GM18519 (cell line): ENCODE measurements around the gene VAC14.
"Not testable (repeated sequence)": the region's sequence is repeated elsewhere in the genome, so short reads cannot be mapped to it uniquely, and the experiment has no call there.

Source experiments
- ATAC-seq: cut with Tn5 transposase; IDR thresholded peaks from one replicate; pipeline ENCODE4 v1.9.1; 2021; ENCODE audit warnings: mild to moderate bottlenecking, moderate library complexity; ENCODE audit not compliant: unreplicated experiment, low FRiP score

Gene VAC14

DNA sequence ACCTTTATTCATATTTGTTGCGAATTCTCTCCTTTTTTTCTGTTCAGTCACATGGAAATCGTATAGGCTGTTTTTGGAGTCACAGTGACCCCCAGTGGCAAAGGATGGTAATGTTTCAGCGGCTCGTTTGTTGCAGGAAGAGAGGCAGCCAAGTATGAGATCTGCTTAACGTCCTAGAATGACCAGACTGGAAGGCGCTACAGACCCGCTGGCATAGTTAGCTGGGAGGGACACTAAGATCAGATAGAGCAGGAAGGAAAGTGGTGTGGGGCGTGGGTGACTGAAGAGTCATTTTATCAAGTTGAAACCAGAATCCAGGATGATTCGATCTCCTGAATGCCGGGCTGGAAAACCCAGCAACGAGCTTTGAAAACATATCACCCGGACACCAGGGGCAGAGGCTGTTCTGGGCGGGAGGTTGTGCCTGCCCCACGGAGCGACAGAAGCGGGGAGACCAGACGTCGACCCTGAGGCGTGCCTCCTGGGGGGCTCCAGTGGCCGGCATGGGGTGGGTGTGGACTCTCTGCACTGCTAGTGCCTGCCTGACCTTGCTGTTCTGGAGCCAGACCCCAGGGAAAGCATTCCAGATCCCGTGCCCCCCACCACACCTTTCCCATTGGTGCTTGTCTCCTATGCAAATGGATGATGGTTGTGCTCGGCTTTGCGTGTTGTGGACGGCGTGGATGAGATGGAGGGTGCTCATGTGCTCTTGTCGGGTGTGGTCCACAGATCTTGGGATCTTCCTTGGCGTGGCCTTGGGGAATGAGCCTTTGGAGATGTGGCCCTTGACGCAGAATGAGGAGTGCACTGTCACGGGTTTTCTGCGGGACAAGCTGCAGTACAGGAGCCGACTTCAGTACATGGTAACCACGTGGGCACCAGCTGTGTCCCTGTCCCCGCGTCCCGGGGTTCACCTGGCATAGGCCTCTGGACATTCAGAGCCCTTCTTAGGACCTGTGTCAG is 146.9 kb downstream of the VAC14 start:
- ATAC-seq, result no peak

DNA sequence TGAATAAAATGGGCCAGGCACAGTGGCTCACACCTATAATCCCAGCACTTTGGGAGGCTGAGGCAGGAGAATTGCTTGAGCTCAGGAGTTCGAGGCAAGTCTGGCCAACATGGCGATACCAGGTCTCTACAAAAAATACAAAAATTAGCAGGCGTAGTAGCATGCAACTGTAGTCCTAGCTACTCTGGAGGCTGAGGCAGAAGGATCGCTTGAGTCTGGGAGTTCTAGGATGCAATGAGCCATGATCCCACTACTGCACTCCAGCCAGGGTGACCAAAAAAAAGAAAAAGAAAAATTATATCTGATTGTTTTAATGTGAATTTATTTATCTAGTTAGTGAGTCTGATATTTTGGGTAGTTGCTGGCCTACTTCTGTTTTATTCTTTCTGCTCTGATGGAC is 147.6 kb downstream of the VAC14 start:
- ATAC-seq, result no peak

- no peak for ATAC-seq
Measured at GRCh38 chr16:70652322-70652721, 148.6 kb downstream of the VAC14 start.

- no peak for ATAC-seq
Measured at GRCh38 chr16:70651524-70651923, 149.4 kb downstream of the VAC14 start.

DNA sequence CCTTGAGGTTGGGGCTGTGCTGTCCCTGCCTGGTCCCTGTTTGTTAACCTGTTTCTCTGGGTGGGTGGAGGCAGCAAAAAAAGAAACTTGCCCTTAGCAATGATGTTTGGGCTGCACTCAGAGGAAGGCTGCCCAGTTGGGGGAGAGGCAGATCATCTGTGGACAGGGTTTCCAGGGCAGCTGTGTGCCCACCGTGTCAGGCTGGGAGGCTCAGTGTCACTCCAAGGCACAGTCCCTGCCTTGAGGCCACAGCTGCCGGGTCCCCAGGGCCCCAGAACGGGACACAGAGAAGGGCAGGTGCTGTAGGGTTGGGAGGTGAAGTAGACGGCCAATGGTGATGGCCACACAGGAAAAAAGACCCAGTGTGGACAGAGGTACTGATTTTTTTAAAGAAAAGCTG is 150.7 kb downstream of the VAC14 start:
- ATAC-seq, result no peak

DNA sequence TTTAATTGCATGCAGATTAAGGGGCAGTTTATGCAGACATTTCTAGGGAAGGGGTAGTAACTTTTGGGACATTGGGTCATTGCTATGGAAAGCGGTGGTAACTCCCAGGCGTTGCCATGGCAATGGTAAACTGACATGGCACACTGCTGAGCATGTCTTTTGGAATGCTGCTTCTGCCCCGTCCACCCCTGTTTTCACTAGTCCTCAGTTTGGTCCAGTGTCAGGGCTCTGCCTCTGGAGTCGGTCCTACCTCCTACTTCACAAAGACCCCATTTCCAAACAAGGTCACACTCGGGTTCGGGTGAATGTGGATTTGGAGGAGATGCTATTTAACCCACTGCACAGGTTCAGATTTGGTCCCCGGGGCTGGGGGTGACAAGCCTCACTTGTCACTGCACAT is 151.7 kb downstream of the VAC14 start:
- ATAC-seq, result no peak

GRCh38 chr16:70648606-70649005 is 152.4 kb downstream of the VAC14 start:
- no peak for ATAC-seq

DNA sequence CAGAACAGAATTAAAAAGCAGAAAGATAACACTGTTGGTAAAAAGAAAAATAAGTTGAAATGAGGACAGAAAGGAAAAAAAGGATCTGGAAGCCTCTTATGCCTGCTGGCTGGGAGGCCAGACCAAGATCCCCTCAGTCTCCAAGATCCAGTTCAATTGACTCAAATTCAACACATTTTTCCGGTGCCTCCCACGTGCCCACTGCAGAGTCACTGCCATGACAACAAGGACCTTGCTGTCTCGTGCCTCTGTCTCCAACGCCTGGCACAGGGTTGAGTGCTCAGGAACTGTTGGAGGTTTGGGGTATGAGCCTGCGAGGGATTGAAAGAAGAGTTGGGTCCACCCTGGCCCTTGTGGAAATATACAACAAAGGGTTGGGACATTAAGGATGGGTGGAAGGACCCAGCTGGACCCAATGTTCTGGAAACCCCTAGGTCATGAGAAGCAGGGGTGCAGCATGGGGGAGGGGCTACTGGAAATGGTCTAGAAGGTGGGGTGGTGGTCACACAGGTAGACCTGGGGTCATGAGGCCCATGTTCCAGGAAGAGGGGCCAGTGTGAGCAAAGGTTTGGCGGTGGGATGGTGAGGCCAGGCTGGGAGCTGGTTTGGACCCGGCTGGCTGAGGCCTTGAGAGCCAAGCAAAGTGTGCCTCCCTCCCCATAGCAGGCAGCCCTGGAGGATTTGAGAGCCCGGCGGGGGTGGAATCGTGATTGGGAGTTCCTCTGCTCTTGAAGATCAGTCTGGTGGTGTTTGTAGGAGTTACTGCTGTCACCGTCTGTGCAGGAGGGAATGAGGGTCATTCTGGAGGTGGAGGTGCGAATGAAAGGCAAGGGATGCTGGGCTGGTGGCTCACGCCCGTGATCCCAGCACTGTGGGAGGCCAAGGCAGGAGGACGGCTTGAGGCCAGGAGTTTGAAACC is 153.3 kb downstream of the VAC14 start:
- no peak for ATAC-seq

DNA sequence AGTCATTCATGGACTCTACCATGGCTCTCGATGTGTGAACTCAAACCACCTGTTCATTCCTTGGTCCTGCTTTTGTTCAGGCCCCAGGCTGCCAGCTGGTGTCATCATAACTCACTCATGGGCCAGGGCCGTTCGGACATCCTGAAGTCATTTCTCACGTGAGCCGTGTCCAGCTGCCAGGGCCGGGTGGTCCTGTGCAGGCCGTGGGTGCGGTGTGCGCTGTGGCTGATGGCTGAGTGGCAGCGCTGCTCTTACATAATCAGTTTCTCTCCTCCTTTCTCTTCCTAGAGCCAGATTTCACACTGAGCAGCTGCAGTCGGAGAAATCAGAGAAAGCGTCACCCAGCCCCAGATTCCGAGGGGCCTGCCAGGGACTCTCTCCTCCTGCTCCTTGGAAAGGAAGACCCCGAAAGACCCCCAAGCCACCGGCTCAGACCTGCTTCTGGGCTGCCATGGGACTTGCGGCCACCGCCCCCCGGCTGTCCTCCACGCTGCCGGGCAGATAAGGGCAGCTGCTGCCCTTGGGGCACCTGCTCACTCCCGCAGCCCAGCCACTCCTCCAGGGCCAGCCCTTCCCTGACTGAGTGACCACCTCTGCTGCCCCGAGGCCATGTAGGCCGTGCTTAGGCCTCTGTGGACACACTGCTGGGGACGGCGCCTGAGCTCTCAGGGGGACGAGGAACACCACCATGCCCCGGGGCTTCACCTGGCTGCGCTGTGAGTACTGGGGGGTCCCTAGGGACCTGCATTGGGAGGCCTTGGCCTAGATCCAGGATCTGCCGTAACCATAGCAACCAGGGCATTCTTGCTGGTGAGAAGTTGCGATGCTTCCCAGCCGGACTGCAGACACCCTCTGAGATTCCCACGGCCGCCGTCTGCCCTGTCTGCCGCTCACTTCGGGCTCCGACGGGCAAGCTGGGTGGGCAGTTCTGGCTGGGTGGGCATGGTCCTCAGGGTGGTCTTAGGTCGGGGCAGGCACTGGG is 154.4 kb downstream of the VAC14 start, which contains the start of gene IL34:
Gene IL34 (plus strand): TSS at position 300 of the 982 bp plus-strand sequence. CDS start 389 bp downstream, at position 689.
- ATAC-seq, result no peak

- no peak for ATAC-seq
Measured at GRCh38 chr16:70644763-70645597, 156.0 kb downstream of the VAC14 start.

DNA sequence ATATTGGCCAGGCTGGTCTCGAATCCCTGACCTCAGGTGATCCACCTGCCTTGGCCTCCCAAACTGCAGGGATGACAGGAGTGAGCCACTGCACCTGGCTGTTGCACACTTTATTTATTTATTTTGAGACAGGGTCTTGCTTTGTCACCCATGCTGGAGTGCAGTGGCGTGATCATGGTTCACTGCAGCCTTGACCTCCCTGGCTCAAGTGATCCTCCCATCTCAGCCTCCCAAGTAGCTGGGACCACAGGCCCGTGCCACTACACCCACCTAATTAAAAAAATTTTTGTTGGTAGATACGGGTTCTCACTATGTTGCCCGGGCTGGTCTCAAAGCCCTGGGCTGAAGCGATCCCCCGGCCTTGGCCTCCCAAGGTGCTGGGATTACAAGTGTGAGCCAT is 157.7 kb downstream of the VAC14 start:
- not testable (repeated sequence) for ATAC-seq

DNA sequence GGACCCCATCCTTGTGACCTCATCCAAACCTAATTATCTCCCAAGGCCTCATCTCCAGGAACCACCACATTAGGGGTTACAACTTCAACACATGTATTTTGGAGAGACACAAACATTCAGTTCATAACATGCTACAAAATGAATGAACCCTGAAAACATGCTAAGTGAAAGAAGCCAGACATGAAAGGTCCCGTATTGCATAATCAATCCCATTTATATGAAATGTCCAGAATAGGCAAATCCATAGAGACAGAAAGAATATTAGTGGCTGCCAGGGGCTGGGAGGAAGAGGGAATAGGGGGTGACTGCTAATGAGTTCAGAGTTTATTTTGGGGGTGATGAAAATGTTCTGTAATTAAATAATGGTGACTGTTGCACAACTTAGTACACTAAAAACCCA is 158.3 kb downstream of the VAC14 start:
- no peak for ATAC-seq

- no peak for ATAC-seq
Measured at GRCh38 chr16:70638814-70639792, 161.9 kb downstream of the VAC14 start.
